GM18517 (cell line): ENCODE results near the gene SNX15.
"Not testable (repeated sequence)": the region's sequence is repeated elsewhere in the genome, so short reads cannot be mapped to it uniquely, and the experiment has no call there.

Source experiments
- ATAC-seq: cut with Tn5 transposase; IDR thresholded peaks from one replicate; pipeline ENCODE4 v1.9.1; 2021; ENCODE audit warnings: mild to moderate bottlenecking, moderate library complexity; ENCODE audit not compliant: unreplicated experiment

The SNX15 gene

DNA sequence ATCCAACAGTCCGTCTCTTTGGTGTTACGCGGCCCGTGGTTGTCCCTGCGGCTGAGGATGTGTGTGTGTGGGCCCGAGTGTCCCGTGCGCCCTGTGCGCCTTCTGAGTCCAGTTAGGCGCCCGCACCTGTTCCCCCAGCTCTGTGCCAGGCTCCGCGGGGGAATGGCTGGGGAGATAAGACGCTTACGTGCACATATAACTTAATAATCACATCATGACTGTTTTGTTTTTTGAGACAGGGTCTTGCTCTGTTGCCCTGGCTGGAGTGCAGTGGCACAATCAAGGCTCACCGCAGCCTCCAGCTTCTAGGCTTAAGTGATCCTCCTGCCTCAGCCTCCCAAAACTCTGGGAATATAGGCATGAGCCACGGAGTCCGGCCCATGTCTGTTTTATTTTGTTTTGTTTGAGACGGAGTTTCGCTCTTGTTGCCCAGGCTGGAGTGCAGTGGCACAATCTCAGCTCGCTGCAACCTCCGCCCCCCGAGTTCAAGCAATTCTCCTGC, 12.5 kb upstream of the SNX15 start:
- no peak for ATAC-seq

DNA sequence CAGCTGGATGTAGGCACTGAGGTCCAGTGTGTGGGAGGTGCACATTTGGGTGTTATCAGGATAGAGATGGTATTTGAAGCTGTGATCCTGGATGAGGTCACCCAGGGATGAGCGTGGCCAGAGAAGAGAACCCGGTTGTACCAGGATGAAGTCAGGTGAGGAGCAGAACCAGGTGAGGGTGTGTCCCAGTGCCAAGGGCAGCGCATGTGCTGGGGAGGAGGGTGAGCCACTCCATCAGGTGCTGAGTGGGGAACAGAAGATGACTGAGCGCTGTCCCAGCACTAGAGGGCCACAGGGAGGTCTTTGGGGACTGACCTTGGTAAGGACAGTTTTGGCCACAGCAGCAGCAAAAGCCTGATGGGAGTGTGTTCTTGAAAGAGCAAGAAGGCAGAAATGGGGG, 10.5 kb upstream of the SNX15 start:
- no peak for ATAC-seq

DNA sequence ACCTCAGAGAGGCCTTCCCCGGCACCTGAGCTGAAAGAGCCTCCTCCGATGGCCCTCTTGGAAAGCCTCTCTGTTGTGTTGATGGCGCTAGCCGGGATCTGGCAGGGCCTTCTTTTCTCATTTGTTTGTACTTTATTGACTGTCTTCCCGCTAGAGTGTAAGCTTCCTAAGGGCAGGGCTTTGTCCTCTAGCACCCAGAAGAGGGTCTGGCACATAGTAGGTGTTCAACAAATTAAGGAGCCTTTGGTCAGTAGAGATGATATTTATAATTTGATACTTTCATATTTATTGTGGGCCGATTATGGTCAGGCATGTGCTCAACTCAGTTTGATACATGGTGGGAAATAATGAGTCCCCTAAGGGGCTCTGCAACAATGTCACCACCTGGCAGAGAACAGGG, 9.3 kb upstream of the SNX15 start:
- no peak for ATAC-seq

DNA sequence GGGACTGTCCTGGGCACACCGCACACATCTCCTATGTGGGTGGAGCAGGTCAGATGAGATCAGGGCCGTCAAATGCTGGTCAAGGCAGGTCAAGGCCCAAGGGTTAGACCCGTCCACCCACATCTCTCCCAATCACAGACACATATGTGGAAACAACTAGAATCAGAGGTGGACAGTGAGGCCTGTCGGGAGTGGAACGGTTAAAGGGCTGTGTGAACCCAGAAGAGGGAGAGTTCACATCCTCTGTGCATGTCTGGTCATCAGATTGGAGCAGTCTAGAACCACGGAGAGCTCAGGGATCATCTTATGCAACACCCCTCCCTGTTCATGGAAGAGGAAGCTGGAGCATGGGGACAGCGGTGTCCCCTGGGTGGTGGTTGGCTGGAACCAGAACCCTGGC, 7.4 kb upstream of the SNX15 start:
- no peak for ATAC-seq

DNA sequence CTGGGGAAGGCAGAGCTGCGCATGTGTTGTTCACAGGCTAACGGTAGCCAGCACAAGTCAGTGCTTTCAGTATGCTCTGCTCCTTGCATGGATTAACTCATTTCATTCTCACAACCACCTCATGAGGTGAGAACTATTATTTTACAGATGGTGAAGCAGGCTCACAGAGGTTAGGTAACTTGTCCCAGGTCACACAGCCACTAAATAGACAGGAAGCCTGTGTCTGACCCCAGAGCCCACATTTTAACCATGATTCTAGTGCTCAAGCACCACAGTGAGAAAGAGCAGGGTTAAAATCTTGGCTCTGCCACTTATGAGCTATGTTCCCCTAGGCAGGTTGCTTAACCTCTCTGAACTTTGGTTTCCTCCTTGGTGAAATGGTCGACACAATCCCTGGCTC, 6.2 kb upstream of the SNX15 start:
- ATAC-seq: no peak

DNA sequence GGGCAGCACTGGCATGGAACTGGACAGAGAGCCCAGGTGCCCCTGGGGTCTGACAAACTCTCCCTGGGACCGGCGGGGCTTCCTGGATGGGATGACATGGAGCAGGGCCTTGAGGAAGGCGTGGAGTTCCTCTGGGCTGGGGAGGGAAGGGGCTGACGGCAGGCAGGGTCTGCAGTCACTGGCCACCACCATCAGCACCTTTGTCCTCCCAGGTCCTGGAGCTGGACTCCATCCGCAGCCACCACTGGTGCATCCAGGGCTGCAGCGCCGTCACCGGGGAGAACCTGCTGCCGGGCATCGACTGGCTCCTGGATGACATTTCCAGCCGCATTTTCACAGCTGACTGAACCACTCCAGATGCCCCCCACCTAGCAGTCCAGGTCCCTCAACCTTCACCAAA, 5.7 kb upstream of the SNX15 start:
- no peak for ATAC-seq

DNA sequence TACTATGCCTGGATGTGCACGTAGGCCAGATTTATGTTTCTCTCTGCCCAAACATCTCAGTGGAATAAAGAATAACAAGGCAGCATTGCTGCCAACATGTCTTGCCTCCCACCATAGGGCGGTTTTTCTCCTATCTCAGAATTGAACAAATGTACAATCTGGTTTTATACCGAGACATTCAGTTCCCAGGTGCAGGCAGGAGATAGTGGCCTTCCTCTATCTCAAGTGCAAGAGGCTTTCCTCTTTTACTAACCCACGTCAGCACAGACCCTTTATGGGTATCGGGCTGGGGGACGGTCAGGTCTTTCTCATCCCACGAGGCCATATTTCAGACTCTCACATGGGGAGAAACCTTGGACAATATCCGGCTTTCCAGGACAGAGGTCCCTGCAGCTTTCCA, 3.7 kb upstream of the SNX15 start:
- not testable (repeated sequence) for ATAC-seq

DNA sequence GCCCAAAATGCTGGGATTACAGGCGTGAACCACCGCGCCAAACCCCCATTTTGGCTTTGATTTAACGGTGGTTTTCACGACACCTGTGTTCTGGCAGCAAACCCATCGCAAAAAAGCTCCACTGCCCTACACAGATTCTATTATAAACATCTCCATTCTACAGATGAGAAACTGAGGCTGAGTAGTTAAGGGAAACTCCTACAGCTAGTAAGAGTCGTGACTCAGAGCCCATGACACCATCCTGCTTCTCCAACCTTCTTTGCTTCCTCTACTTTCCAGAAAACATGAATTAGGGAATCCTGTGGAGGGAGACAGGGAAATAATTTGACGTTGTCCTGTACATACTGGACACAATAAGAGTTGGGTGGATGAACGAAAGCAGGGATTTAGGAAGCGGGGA, 429 bp upstream of the SNX15 start:
- no peak for ATAC-seq

DNA sequence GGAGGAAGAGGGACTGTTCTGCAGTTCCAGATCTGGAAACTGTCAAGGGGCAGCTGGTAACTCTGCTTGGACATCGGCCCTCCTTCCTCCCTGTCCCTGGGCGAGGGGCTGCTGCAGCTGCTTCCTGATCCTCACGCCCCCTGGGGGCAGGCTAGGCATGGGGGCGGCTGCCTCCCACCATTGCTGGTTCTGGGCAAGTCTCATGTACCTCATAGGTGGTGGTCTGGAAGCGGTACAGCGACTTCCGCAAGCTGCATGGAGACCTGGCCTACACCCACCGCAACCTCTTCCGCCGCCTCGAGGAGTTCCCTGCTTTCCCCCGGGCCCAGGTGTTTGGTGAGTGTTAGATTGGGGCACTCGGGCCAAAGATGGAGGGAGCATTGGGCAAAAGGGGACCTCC, 5.0 kb downstream of the SNX15 start:
- ATAC-seq: no peak

DNA sequence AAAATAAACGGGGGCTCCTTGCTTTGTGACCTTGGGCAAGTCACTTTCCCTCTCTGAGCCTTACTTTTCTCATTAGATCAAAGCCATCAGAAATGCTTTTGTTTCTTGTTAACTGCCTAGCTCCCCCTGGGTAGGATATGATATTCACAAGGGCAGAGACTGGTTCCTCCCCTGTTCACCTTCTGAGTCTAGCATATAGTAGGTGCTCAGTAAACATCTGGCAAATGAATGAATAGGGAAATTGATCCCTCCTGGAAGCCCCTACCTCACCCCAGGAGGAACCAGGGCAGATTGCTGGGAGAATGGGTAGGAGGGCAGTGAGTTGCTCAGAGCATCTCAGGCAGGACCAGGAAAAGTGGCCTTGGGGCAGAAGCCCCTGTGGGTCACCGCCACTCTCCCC, 7.2 kb downstream of the SNX15 start:
- no peak for ATAC-seq

DNA sequence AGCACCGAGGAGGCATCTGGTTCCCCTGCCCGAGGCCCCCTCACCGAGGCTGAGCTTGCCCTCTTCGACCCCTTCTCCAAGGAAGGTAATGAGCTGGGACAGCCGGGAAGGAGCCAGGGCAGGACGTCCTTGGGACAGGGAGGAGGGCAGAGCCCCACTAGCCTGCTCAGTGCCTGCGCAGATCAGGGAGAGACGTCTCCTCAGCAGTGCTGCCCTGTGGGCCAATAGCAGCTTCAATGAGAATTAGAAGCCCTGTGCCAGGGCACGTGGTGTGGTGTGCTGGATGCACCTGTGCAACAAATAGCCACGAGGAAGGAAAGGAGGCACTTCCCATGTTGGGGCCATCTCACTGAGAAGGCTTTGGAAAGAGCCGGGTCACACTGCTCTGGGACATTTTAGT, 8.3 kb downstream of the SNX15 start:
- no peak for ATAC-seq

DNA sequence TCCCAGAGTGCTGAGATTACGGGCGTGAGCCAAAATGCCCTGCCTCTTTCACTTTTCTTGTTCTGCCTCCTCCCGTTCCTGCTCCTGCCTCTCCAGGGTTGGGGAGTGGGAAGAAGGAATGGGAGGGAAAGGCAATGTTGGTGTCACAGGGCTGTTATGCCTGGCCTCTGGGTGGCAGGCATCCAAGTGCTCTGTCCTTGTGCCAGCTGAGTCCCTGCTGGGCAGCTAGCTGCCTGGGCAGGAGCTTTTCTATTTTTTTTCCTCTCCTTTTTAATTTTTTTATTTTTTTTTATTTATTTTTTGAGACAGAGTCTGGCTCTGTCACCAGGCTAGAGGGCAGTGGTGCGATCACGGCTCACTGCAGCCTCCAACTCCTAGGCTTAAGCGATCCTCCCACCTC, 9.7 kb downstream of the SNX15 start:
- no peak for ATAC-seq

DNA sequence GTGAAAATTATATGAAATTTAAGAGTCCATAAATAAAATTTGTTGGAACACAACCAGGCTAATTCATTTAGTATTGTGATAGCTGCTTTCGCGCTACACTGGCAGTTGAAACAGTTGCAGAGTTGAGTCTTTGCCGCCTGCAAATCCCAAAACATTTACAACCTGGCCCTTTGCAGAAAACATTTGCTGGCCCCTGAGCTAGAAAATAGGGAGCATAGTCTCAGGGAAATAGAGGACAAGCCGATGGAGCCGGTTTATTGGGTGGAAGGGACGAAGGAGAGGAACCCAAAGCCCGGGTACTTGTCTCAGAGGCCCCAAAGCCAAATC, 13.2 kb downstream of the SNX15 start:
- ATAC-seq: no peak

DNA sequence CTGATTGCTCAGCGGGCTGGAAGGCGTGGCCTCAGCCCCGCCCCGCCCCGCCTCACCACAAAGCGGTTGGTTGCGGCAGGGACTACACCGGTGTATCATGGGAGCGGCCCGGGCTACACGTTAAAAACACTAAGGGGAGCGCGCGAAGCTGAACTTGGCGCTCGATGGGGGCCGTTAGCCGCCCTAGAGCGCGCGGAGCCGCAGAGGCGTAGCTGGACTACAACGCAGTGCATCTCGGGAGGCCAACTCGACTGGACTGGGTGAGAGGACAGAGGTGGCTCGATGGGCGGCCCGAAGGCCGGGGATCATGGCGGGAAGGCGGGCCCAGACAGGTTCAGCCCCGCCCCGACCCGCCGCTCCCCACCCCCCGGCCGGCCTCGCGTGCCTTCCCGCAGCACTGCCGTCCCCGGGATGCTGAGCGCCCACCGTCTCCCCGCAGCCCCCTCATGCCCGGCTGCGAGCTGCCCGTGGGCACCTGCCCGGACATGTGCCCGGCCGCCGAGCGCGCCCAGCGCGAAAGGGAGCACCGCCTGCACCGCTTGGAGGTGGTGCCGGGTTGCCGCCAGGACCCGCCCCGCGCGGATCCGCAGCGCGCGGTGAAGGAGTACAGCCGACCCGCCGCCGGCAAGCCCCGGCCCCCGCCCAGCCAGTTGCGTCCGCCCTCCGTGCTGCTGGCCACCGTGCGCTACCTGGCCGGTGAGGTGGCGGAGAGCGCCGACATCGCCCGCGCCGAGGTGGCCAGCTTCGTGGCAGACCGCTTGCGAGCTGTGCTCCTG, 13.8 kb downstream of the SNX15 start, which contains the start of gene SAC3D1:
TSS of gene SAC3D1 (plus strand) at position 364 of the 776 bp plus-strand sequence. CDS start at position 447, 83 bp downstream.
- ATAC-seq: peak; percentile 86

DNA sequence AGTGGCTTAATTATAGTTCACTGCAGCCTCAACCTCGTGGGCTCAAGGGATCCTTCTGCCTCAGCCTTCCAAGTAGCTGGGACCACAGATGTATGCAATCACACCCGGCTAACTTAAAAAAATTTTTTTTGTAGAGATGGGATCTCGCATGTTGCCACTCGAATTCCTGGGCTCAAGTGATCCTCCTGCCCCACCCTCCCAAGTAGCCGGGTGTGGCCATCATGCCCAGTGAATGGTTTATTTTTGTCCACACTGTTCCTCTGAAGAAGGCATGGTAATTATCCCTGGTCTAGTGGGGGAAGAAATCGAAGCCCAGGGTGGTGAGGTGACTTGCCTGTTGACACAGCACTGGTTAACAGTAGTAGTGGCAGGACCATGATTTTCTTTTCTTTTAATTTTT, 15.7 kb downstream of the SNX15 start:
- no peak for ATAC-seq

DNA sequence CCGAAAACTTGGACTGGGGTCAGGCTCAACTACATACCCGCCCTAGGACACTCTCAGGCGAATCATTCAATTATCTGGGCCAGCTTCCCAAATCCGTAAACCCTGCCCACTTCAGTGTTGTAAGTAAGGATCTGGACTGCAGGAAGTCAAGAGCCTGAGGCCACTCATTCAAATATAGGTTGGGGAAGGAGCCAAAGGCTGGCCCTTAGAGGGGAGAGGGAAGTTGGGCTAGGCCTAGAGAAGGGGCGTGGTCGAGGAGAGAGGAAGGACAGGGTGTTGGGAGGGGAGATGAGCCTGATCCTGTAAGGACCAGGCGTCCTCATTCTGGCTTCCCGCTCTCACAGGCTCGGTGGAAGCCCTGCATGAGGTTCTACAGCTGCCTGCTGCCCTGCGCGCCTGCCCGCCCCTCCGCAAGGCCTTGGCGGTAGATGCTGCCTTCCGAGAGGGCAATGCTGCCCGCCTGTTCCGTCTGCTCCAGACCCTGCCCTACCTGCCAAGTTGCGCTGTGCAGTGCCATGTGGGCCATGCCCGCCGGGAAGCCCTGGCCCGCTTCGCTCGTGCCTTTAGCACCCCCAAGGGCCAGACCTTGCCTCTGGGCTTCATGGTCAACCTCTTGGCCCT, 16.8 kb downstream of the SNX15 start:
- no peak for ATAC-seq

DNA sequence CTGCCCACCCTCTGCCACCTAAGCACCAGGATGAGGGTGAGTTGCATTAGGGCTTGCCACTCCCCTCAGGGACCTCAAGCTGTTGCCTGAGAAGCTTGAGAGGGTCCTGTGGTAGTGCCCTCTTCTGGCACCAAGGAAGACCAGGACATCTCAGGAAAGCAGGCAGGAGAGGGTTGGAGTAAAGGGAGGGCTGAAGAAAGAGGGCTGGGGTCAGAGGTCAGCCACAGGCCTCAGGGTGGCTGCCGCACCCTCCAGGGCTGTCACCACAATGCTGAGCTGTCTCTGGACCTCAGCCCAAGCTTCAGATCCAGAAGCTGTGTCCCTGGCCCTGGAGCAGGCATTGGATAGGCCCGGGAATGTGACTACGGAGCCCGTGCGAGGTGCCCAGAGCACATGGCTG, 17.8 kb downstream of the SNX15 start:
- ATAC-seq: no peak

DNA sequence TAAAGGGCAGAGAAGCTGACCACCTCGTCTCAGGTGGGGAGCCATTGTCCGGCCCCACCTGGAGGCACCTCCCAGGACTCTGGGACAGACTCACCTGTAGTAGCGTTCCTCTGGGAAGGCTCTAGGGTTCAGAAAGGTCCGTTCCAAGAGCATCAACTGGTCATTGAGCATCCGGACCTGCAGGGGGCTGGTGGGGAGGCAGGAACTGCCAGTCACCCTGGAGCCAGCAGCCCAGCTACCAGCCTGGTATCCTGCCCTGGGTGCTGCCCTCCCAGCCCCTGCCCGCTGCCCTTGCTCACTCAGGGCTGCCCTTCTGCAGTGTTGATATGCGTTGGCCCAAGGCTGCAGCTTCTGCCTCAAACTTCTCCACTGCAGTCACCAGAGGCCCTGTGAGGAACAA, 18.5 kb downstream of the SNX15 start:
- ATAC-seq: no peak

DNA sequence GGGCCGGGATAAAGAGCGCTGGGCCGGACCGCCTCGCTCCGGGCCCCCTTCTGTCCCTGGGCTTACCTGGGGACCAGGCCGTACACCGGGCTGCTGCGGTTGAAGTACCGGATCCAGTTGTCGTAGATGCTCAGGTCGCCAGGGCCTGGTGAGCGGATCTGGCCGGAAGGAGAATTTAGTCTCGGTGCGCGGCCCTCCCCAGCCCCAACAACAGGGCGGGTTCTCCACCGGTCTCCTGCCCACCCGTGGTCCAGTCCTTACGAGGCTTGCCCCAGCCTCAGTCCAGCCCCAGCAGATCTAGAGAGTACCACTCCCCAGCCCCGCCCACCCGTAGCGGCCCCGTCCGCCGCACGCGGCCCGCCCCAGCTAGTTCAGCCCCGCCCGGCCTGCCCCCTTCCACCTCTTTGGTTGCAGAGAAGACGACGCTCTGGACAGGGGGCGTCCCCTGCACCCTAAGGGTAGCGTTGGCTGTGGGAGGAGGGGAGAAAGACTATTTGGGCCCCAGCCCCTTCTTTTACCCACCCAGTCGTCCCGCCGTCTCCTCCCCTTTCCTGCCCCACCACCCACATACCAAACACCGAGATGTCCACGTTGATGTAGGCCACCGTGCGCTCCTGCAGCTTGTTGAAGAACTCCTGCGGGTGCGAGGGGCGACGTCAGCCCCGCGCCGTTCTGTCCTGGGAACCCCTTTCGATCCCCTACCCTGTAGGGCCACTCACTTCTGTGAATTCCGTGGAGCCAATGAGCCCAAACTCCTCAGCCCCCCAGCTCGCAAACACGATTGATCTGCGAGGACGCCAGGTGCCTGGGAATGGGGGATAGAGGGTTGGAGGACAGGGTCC, 20.6 kb downstream of the SNX15 start:
- ATAC-seq: no peak

DNA sequence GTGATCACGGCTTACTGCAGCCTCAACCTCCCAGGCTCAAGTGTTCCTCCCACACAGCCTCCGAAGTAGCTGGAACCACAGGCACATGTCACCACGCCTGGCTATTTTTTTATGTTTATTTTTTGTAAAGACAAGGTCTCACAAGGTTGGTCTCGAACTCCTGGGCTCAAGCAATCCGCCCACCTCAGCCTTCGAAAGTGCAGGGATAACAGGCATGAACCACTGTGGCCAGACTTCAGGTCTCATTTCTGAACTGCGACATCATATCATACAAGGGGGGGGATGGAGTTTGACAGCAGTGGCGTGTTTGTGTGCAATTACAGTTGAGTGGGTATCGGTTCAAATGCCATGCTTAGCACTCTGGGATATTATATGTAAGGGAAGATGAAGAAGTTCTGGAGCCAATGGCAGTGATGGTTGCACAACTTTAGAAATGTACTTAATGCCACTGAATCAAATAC, 24.2 kb downstream of the SNX15 start:
- ATAC-seq: no peak

DNA sequence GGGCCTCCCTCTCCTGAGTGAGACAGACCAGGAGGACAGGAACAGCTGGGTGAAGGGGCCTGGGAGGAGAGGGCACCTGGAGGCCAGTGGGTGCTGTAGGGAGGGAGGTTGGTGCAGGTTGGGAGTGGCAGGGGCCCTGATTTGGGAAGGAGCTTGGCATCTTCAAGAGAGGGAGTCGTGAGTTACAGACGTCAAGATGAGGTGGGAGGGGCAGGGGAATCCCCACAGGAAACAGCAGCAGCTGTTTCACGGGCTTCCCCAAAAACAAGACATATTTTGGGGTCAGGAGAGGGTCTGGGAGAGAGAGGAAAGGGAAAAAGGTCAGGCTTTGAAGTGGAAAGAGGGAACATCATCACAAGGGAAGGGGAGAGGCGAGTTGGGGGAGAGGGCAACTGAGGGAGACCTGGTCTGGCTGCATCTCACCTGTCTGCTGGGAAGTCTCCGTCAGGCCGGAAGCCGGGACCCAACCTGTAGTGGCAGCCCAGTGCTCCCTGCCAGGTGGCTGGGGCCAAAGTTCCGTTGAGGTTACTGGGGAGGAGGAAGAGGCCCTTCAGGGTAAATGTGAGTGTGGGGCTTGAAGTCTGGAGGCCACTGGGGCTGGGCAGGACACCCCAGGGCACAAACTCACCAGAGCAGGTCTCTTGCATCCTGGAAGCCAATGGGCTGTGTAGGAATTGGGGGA, 26.7 kb downstream of the SNX15 start:
- ATAC-seq: no peak
